Upper lobe of right lung (tissue), 1 donor: ENCODE data around the gene HDAC1. TPM values are rescaled to one million over a fixed set of nuclear protein-coding genes. Genes with fewer than 3 reads are reported as not detected.

Experiments
- ATAC-seq: fragments of 200-7000 bp; cut with Tn5 transposase; one replicate; pipeline ENCODE4 v1.9.1; 2020; ENCODE audit warnings: mild to moderate bottlenecking, moderate library complexity
- DNase-seq: peaks from one replicate; pipeline ENCODE4 v3.0.0-alpha.2; 2020
- H3K27ac ChIP-seq: fragments of 200-600 bp; one replicate; pipeline ENCODE4 v1.8.0; 2022
- H3K27me3 ChIP-seq: fragments of 200-600 bp; one replicate; pipeline ENCODE4 v1.8.0; 2022; ENCODE audit warnings: mild to moderate bottlenecking
- H3K36me3 ChIP-seq: fragments of 200-600 bp; one replicate; pipeline ENCODE4 v1.8.0; 2022
- H3K4me1 ChIP-seq: fragments of 200-600 bp; one replicate; pipeline ENCODE4 v1.8.0; 2022
- H3K4me3 ChIP-seq: fragments of 200-600 bp; one replicate; pipeline ENCODE4 v1.8.0; 2022; ENCODE audit warnings: mild to moderate bottlenecking
- H3K9me3 ChIP-seq: fragments of 200-600 bp; one replicate; pipeline ENCODE4 v1.8.0; 2022
- CTCF ChIP-seq: fragments of 200-600 bp; IDR thresholded peaks from one replicate; pipeline ENCODE4 v1.8.0; 2022; ENCODE audit warnings: antibody characterized with exemption
- intact Hi-C: fragments of 100-400 bp; cut with DNase I; formaldehyde crosslinking; loops from one replicate; pipeline ENCODE4 v1.11.0; 2022
- total RNA-seq: library from RNA; stranded (reverse); fragmentation: NEBNext Ultra II Directional; extraction: Animal tissue kit (Norgen Biotek cat#: 25700); gene quantifications from one replicate; pipeline ENCODE4 v1.2.1, GENCODE V29; 2021
- donor health status: DM: no; HTN: yes; CAD: no; lungs with severe emphysema.

HDAC1 gene
- total RNA-seq, 1 donor from 2014 or later = 71.2 TPM

GRCh38 chr1:32263744-32264143 is 28.1 kb upstream of the HDAC1 start:
- Histone ChIP-seq H3K4me3 (no peak overlapping the region), H3K9me3 (no peaks in the 10 kb centered on the region), H3K36me3 (no peaks in the 10 kb centered on the region), H3K4me1 (no peaks in the 10 kb centered on the region), H3K27me3 (no peaks in the 10 kb centered on the region), H3K27ac (no peak overlapping the region)
- ATAC-seq (no peak), DNase-seq (no peak)
- intact Hi-C loops = no loop called here
- no peak for TF ChIP-seq CTCF

GRCh38 chr1:32265846-32266245 is 26.0 kb upstream of the HDAC1 start:
- ATAC-seq (no peak), DNase-seq (no peak)
- H3K27me3 ChIP-seq = no peaks in the 10 kb centered on the region
- H3K4me3 ChIP-seq = no peak overlapping the region
- H3K4me1 ChIP-seq = no peaks in the 10 kb centered on the region
- intact Hi-C loops = no loop called here
- no peaks in the 10 kb centered on the region for H3K36me3 ChIP-seq
- H3K27ac ChIP-seq = no peak overlapping the region
- no peaks in the 10 kb centered on the region for H3K9me3 ChIP-seq
- no peak for TF ChIP-seq CTCF

- Histone ChIP-seq H3K4me1 (no peaks in the 10 kb centered on the region), H3K27me3 (no peaks in the 10 kb centered on the region), H3K27ac (no peak overlapping the region), H3K4me3 (no peak overlapping the region), H3K9me3 (no peaks in the 10 kb centered on the region), H3K36me3 (no peaks in the 10 kb centered on the region)
- DNase-seq = no peak
- TF ChIP-seq CTCF = no peak
- intact Hi-C loops = no loop called here
- ATAC-seq = no peak
Observed at GRCh38 chr1:32266921-32267591, 24.8 kb upstream of the HDAC1 start.

- no peak for DNase-seq
- intact Hi-C loops = no loop called here
- TF ChIP-seq CTCF = no peak
Observed at GRCh38 chr1:32269744-32270143, 22.1 kb upstream of the HDAC1 start.

GRCh38 chr1:32272557-32273390 is 19.1 kb upstream of the HDAC1 start:
- intact Hi-C loops = no loop called here
- Histone ChIP-seq H3K27ac (no peak overlapping the region), H3K9me3 (no peaks in the 10 kb centered on the region), H3K4me1 (no peaks in the 10 kb centered on the region), H3K4me3 (no peak overlapping the region), H3K36me3 (no peaks in the 10 kb centered on the region), H3K27me3 (peaks cover 22% of the 10 kb centered on the region)
- ATAC-seq = no peak
- TF ChIP-seq CTCF = no peak
- no peak for DNase-seq

More at GRCh38 chr1:32269744-32270143, 22.1 kb upstream of the HDAC1 start:
- H3K27ac ChIP-seq = no peak overlapping the region
- no peaks in the 10 kb centered on the region for H3K36me3 ChIP-seq
- H3K9me3 ChIP-seq = no peaks in the 10 kb centered on the region
- H3K4me1 ChIP-seq = no peaks in the 10 kb centered on the region
- no peak for ATAC-seq
- peaks cover 7% of the 10 kb centered on the region for H3K27me3 ChIP-seq
- H3K4me3 ChIP-seq = no peak overlapping the region
